OCI-LY1 (cell line): ENCODE measurements around the gene PIP4P1.
"Not testable (repeated sequence)": the region's sequence is repeated elsewhere in the genome, so short reads cannot be mapped to it uniquely, and the experiment has no call there.

ENCODE experiments used
- H2AFZ ChIP-seq: fragments of 200-600 bp; sonication (generic), shearing (Covaris generic); 2 replicates; pipeline ENCODE4 v1.6.0; 2014; ENCODE audit warnings: antibody characterized with exemption, mild to moderate bottlenecking, low read length
- H3F3A ChIP-seq: fragments of 200-600 bp; sonication (generic), shearing (Covaris generic); 2 replicates; pipeline ENCODE4 v1.6.0; 2014; ENCODE audit warnings: mild to moderate bottlenecking, antibody characterized with exemption, low read length, moderate library complexity; ENCODE audit not compliant: insufficient read depth
- H3K27ac ChIP-seq: fragments of 200-600 bp; sonication (generic); 2 replicates; pipeline ENCODE4 v1.5.1; 2014; ENCODE audit warnings: low read length, mixed run types, mild to moderate bottlenecking, low read depth; ENCODE audit not compliant: poor library complexity, severe bottlenecking
- H3K27me3 ChIP-seq: fragments of 200-600 bp; sonication (generic); 2 replicates; pipeline ENCODE4 v1.6.0; 2014; ENCODE audit warnings: antibody characterized with exemption, mild to moderate bottlenecking, low read length, moderate library complexity; ENCODE audit not compliant: insufficient read depth
- H3K36me3 ChIP-seq: fragments of 200-600 bp; sonication (generic); 2 replicates; pipeline ENCODE4 v1.6.1; 2014; ENCODE audit warnings: mild to moderate bottlenecking, antibody characterized with exemption, low read length, moderate library complexity, mixed read lengths; ENCODE audit not compliant: insufficient read depth
- H3K4me1 ChIP-seq: fragments of 200-600 bp; sonication (generic); 2 replicates; pipeline ENCODE4 v1.5.1; 2014; ENCODE audit warnings: mild to moderate bottlenecking, low read length, moderate library complexity; ENCODE audit not compliant: insufficient read depth, severe bottlenecking
- H3K4me2 ChIP-seq: fragments of 200-600 bp; sonication (generic), shearing (Covaris generic); 2 replicates; pipeline ENCODE4 v1.6.1; 2014; ENCODE audit warnings: low read length
- H3K4me3 ChIP-seq: fragments of 200-600 bp; sonication (generic); 2 replicates; pipeline ENCODE4 v1.5.1; 2014; ENCODE audit warnings: low read length, low read depth, mild to moderate bottlenecking, mixed read lengths; ENCODE audit not compliant: poor library complexity, severe bottlenecking
- H3K79me2 ChIP-seq: fragments of 200-600 bp; shearing (Covaris generic); 2 replicates; pipeline ENCODE4 v1.6.1; 2016; ENCODE audit warnings: mixed run types, low read length, mixed read lengths; ENCODE audit not compliant: insufficient read depth
- H3K9ac ChIP-seq: fragments of 200-600 bp; sonication (generic), shearing (Covaris generic); 2 replicates; pipeline ENCODE4 v1.6.1; 2014; ENCODE audit warnings: mild to moderate bottlenecking, low read length, mixed read lengths
- H3K9me2 ChIP-seq: fragments of 200-600 bp; sonication (generic), shearing (Covaris generic); 2 replicates; pipeline ENCODE4 v1.6.1; 2014; ENCODE audit warnings: low read depth, mild to moderate bottlenecking, low read length, mixed read lengths
- H3K9me3 ChIP-seq: fragments of 200-600 bp; shearing (Covaris generic); 2 replicates; pipeline ENCODE4 v1.6.1; 2014; ENCODE audit warnings: low read length, mixed read lengths
- H4K20me1 ChIP-seq: fragments of 200-600 bp; sonication (generic), shearing (Covaris generic); 2 replicates; pipeline ENCODE4 v1.6.0; 2016; ENCODE audit warnings: mild to moderate bottlenecking, low read length; ENCODE audit not compliant: insufficient read depth
- CTCF ChIP-seq: fragments of 200-600 bp; sonication (generic), shearing (Covaris generic); IDR thresholded peaks from 2 replicates; pipeline ENCODE4 v1.5.1; 2017; ENCODE audit warnings: mild to moderate bottlenecking, antibody characterized with exemption, low read length, moderate library complexity, mixed read lengths
- EZH2 ChIP-seq: fragments of 200-600 bp; sonication (generic), shearing (Covaris generic); IDR thresholded peaks from 2 replicates; pipeline ENCODE4 v1.8.0; 2017; ENCODE audit warnings: borderline replicate concordance, mixed run types, mild to moderate bottlenecking, antibody characterized with exemption, low read length, moderate library complexity, mixed read lengths

PIP4P1 gene

GRCh38 chr14:20446889-20447288, 14.3 kb downstream of the PIP4P1 start:
- Histone ChIP-seq H3K9me3 (no peaks in the 10 kb centered on the region), H3K79me2 (no peaks in the 10 kb centered on the region), H3K4me3 (no peak overlapping the region), H2AFZ (no peak overlapping the region), H3K4me2 (no peak overlapping the region), H3F3A (no peaks in the 10 kb centered on the region), H3K27ac (no peak overlapping the region), H3K9ac (no peak overlapping the region), H3K4me1 (no peaks in the 10 kb centered on the region), H3K27me3 (no peaks in the 10 kb centered on the region), H4K20me1 (no peaks in the 10 kb centered on the region), H3K9me2 (no peaks in the 10 kb centered on the region), H3K36me3 (peaks cover 78% of the 10 kb centered on the region)
- no peak for TF ChIP-seq CTCF
- TF ChIP-seq EZH2 = no peak

GRCh38 chr14:20443650-20444049, 17.6 kb downstream of the PIP4P1 start:
- not testable (repeated sequence) for H3K9me2 ChIP-seq, H3F3A ChIP-seq, H3K79me2 ChIP-seq, H4K20me1 ChIP-seq, H3K9ac ChIP-seq, H2AFZ ChIP-seq, H3K27ac ChIP-seq, H3K4me2 ChIP-seq, H3K4me3 ChIP-seq, H3K27me3 ChIP-seq, H3K4me1 ChIP-seq, H3K9me3 ChIP-seq
- peaks cover 49% of the 10 kb centered on the region for H3K36me3 ChIP-seq

- peaks cover 27% of the 10 kb centered on the region for H3K36me3 ChIP-seq
- no peaks in the 10 kb centered on the region for H3K9me2 ChIP-seq
- no peaks in the 10 kb centered on the region for H3F3A ChIP-seq
- H3K9ac ChIP-seq = no peak overlapping the region
- no peak overlapping the region for H3K27ac ChIP-seq
- H3K4me2 ChIP-seq = no peak overlapping the region
- H3K4me3 ChIP-seq = no peak overlapping the region
- no peaks in the 10 kb centered on the region for H3K9me3 ChIP-seq
- H3K79me2 ChIP-seq = no peaks in the 10 kb centered on the region
- H4K20me1 ChIP-seq = no peaks in the 10 kb centered on the region
- TF ChIP-seq CTCF (no peak), EZH2 (no peak)
- no peaks in the 10 kb centered on the region for H3K4me1 ChIP-seq
- H3K27me3 ChIP-seq = 0 out of 2 replicates have a peak, but pooled peaks cover 3% of the 10 kb centered on the region
- H2AFZ ChIP-seq = no peak overlapping the region
These were observed 19.8 kb downstream of the PIP4P1 start for GRCh38 chr14:20441461-20441860.

GRCh38 chr14:20440882-20441281, 20.4 kb downstream of the PIP4P1 start:
- H3K9me2 ChIP-seq = no peaks in the 10 kb centered on the region
- H3K79me2 ChIP-seq = no peaks in the 10 kb centered on the region
- H4K20me1 ChIP-seq = no peaks in the 10 kb centered on the region
- no peak for TF ChIP-seq EZH2
- TF ChIP-seq CTCF = no peak
- H3K9ac ChIP-seq = no peak overlapping the region
- no peaks in the 10 kb centered on the region for H3K4me1 ChIP-seq
- H3K27me3 ChIP-seq = 0 out of 2 replicates have a peak, but pooled peaks cover 3% of the 10 kb centered on the region
- H3F3A ChIP-seq = no peaks in the 10 kb centered on the region
- H3K9me3 ChIP-seq = no peaks in the 10 kb centered on the region
- no peak overlapping the region for H3K4me3 ChIP-seq
- H3K27ac ChIP-seq = no peak overlapping the region
- H3K4me2 ChIP-seq = no peak overlapping the region
- no peak overlapping the region for H2AFZ ChIP-seq
- peaks cover 22% of the 10 kb centered on the region for H3K36me3 ChIP-seq
